ENCODE measurements around the gene ACTR3.

The ACTR3 gene

DNA sequence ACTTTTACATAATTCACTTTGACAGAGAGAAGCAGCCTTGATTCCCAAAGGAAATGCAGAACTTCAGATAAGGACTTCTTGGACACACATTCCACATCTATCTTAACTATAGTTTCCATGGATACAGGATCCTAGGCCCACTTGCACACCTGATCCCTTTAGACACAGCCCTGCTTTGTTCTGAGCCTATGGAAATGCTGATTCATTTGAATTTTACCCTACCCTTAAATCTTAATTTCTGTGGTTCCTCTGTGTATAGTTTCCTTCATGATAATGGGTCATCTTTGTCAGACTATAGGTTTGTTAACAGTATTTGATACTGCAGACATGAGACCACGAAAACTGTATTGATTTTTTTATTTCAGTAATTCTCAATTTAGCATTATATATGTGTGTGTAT, 77.4 kb downstream of the ACTR3 start:
- no peak for DNase-seq

DNA sequence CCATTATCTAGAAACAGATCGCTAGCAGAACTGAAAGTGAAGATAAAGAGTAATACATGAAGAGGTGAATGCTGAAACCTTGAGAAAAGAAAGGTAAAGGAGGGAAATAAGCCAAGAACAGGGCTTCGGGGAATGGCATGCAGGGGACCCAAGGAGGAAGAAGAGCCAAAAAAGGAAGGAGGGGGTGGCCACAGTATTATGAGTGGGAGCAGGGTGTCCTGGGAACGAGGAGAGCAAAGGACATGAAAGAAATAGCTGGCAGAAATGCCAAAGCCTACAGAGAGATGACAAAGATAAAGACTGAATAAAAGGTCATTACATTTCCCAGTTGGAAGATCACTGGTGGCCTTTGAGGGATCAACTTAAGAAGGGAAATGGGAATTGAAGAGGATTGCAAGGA, 82.9 kb downstream of the ACTR3 start:
- DNase-seq = no peak

DNA sequence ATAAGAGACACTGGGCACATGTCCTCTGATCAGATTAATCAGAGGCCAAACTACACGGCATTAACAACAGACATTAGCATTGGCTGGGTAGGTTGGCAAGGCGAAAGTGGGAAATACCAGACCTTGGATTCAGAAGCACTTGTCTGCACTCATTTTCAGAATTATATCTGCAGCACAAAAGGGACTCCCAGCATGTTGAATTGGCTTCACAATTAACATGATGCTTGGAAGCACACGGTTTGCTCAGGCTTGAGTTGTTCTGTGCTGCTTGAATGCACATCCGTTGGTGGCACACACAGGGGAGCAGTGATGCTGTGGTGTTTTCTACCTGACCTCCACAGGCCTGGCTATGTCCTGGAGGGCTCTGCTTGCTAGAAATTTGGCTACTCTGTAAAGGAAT, 83.9 kb downstream of the ACTR3 start:
- DNase-seq = no peak

DNA sequence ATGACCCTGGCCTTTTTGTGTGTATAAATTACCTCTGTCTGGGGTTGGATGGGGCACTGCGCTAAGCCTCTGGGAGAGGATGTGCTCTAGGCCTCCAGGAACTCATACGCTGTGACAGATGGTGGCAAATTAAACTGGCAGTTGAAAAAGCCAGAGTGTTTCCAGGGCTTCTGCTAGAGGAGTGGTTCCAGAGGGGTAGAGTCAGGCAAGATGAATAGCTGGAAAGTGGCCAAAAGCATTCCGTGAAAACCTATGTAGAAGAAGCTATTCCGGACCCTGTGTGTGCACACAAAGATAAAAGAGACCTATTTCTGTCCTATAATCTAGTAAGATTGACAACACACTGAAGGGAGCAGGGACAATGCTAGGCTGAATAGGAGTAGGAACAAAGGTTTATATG, 84.8 kb downstream of the ACTR3 start:
- no peak for DNase-seq

DNA sequence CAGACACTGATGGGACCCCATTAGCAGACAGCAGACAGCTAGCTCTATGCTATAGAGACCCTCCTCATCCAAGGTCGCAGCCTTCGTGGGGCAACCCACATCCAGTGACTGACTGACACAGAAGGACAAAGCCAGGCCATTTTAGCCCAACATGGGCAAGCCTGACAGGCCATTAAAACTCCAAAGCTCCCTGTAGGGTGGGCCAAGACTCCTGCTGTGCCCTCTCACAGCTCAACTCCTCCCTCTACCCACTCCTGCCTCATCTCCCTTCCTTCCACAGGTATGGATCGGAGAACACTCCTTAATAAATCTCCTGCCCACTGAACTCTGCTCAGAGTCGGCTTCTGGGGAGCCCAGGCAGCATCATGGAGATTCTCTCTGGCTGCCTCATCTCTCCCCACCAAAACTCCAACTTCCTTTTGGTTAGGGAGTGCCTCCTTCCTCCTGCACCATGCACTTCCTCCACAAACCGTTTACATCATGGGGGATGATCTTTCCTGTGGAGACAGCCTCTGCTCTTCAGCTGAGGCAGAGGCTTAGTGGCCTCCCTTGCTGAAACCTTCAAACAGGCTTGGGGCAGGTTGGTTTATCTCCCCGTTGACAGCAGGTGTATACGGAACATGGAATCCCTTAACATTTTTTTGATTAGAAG, 86.5 kb downstream of the ACTR3 start:
- no peak for DNase-seq

DNA sequence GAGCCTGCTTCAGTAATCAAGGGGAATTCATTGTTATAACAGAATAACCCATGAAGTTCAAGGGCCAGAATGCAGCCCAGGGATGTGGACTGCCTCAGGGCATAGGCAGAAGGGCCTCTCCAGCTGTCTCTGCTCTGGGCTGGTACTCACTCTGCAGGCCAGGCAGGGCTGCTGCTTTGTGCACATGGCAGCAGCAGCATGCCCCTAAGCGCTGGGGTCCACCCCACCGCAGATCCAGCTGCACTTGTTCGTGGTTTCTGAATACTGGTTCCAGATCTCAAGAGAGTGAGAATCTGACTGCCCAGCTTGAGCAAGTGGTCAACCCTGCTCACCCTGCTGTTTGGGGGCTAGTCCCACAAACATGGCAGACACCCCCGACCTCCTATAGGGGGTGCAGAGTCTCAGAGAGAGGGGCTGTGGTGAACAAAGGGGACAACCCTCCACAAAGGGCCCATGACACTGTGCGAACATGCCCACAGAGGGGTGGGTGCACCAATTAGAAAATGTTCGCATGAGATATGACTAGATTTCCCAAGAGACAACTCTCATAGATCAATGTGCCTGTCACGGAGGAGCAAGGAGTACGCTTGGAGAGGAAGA, 87.3 kb downstream of the ACTR3 start:
- no peak for DNase-seq

DNA sequence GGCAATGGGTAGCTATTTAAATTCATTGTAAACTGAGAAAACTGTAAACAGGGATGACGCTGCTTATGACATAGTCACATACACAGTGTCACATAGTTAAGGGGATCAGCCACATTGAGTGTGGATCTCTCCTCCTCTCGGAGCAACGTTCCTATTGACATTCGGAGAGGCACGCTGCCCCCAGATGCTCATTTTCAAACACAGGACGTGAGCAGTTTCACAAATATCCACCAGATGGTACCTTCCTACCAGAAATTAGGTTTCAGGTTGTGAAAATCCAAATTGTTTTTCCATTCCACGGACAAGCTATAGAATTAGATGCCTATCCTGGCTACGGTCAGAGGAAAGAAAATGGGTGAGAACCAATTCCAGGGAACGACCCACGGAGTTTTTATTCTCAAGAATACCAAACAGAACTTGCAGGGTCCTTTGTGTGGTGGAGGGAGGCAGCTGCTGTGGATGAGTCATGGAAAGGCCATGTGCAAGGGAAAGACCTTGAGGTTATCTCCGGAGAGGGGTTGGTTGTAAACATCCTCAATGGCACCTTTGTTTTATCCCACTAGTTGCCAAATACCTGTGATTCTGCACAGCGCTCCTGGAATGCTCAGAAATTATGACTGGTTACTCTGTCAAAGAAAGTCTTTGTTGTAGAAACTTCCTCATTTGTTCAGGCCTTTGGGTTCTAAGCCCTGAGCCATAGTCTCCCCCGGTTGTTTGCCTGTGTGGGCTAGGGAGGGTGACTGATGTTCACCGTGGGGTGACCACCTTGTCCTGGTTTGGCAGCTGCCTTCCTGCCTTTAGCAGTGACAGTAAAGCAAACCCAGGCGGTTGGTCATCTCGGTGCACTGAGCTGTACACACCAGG, 88.0 kb downstream of the ACTR3 start:
- peak; percentile 31 for DNase-seq

DNA sequence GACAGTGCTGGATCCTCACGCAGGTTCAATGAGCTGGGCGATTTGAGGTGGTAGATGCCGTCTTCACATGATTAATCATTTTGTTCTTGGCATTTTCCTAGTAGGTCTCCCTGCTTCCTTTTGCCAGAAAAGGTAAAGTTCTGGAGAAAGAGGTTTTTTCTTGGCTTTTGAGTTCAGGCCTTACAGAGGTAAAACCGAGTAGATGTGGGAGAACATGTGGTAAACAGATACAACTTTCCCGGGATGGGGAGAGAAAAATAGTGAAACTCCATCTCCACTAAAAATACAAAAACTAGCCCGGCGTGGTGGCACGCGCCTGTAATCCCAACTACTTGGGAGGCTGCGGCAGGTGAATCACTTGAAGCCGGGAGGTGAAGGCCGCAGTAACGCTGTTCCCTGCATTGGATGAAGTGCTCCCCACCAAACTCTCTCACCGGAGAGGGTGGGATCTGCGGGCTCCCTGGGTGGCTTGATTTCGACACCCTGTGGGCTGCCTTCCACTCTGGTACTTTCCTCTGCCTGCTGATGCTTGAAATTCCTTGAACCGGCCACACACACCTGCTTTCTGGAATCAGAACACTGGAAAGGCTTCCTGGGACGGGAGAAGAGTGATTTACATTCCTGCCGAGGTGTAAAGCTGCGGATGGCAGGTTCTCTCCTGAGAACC, 88.8 kb downstream of the ACTR3 start:
- DNase-seq = no peak

DNA sequence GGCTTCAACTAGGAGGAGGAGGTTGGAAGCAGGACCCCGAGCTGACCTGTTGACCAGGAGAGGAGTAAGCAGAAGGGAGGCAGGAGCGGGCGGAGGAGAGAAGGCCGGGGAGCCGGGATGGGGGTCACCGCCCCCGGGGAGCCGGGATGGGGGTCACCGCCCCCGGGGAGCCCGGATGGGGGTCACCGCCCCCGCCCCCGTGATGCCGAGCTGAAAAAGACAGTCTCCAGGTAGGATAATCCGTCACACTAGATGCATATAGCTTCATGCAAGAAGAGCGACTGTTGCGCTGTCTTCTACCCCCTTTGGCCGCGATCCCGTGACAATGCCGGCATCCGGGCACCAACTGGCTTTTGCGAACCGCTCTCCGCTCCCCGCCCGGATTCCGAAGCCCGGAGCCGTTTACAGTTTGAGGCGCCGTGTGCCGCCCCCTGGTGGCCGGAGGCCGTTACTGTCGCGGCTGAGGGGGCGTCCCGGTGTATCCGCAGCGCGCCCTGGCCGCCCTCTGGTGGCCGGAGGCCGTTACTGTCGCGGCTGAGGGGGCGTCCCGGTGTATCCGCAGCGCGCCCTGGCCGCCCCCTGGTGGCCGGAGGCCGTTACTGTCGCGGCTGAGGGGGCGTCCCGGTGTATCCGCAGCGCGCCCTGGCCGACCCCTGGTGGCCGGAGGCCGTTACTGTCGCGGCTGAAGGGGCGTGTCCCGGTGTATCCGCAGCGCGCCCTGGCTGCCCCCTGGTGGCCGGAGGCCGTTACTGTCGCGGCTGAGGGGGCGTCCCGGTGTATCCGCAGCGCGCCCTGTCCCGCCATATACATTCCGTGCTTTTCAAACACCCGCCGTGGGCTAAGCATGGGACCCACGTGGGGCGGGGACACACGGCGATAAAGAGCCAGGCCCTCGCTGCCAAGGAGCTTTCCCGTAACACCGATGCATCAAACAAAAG, 89.6 kb downstream of the ACTR3 start:
- no peak for DNase-seq

DNA sequence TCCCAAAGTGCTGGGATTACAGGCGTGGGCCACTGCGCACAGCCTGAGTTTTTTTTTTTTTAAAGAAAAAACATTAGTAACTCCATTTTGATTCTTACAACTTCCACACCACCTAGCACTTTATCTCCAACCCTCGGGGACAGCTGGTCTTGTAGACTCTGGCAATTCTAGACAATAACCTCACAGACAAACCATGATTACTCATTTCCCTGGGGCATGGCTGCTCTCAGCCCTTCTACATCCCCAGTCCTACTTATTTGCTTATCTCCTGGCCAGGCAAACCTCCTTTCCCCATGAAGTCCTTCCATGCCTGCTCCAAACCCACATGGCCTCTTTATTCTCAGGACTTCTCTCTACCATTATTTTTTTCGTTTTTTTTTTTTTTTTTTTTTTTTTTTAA, 91.1 kb downstream of the ACTR3 start:
- DNase-seq = no peak

DNA sequence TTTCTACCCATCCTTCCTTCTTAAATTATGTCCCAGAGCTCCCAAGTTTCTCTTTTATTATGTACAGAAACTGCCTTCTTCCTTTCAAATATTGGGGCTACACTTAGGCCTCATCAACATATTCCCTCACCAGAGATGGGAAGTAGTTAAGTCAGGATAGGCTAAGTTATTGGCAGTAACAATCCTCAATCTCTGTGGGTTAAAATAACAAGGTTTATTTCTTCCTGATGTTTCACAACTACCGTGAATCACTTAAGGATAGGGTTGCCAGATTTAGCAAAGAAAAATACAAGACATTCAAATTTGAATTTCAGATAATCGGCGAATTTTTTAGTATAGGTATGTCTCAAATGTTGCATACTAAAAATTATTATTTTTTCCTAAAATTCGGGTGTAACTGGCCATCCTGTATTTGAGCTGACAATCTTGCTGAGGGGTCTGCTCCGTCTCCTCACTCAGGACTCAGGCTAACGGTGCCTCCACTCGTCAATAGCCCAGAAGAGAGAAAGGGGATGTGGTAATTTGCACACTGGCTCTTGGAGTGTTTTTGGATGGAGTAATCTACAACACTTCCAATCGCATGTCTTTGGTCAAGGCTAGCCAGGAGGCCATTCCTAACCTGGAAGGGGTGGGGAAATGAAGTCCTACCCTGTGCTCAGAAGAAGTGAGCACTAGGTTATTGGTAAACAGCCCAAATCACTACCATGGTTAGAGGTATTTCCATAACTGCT, 91.7 kb downstream of the ACTR3 start:
- no peak for DNase-seq

DNA sequence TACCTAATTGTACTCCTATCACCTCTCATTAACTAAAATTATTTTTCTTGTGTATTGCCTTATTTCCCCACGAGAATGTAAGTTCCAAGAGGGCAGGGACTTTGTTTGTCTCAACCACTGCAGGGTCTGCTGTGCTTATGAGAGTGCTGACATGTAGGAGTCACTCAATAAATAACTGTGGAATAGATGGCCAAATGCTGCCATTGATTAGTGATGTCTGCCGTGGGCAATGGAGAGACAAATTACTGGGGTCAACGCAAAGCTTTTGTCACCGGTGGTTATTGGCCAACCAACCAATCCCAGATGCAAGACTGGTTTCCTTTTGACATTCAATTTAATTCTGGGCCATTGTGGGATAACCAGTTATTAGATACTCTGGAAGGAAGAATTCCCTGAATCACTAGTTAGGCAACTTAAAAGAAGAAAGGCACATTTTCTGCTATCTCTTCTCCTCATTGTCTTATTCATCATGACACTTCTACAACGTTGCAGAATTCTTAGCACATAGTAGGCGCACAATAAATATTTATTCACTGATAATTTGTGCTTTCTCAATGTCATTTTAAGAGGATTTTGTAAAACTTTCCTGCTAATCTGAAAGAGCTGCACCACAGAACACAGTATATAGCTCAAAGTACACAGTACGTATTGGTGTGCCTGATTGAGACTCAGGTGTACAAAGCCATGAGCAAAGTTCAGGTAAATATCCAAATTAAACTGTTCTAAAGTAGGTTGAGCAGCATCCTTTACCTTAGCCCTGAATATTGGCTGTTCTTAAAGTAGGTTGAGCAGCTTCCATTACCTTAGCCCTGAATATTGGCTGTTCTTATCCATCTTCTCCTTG, 95.9 kb downstream of the ACTR3 start:
- no peak for DNase-seq

DNA sequence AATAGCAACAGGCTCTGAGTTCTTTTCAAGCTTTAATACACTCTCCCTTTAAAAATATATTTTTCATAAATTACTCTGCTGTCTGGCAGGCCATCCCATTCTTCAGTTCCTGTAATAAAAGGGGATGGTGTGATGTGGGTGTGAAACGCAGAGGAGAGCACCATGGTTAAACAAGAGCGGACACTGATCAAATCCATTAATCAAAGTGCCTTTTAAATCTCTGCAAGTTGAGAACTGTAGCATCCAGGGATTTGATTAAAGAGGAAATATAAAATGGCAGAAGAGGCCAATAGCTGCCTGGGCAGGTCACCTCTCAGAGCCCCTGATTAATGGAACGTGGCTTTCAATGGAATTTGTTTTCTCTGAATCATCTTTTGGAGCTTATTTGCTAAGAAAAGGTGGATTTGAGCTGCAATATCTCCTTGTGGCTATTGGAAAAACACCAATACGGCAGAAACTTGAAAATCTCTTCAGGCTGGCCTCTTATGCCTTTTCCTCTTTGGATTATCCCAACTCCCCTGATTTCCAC, 96.9 kb downstream of the ACTR3 start:
- DNase-seq = no peak

DNA sequence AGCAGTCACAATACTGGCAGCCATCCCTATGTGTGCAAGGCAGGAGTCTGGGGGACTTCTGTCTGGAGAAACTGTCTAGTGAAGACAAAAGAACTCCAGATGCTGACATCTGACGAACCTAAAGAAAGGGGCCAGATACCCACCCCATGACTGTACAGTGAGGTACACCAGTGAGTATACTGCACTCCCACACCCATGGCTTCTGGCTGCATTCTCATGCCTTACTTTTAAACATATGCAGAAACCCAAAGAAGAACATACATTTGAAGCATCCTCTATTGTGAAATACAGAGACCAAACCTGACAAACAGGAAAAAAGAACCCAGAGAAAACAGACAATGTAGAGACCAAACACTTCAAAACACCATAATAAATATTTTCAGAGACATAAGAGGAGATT, 102.2 kb downstream of the ACTR3 start:
- DNase-seq = no peak

DNA sequence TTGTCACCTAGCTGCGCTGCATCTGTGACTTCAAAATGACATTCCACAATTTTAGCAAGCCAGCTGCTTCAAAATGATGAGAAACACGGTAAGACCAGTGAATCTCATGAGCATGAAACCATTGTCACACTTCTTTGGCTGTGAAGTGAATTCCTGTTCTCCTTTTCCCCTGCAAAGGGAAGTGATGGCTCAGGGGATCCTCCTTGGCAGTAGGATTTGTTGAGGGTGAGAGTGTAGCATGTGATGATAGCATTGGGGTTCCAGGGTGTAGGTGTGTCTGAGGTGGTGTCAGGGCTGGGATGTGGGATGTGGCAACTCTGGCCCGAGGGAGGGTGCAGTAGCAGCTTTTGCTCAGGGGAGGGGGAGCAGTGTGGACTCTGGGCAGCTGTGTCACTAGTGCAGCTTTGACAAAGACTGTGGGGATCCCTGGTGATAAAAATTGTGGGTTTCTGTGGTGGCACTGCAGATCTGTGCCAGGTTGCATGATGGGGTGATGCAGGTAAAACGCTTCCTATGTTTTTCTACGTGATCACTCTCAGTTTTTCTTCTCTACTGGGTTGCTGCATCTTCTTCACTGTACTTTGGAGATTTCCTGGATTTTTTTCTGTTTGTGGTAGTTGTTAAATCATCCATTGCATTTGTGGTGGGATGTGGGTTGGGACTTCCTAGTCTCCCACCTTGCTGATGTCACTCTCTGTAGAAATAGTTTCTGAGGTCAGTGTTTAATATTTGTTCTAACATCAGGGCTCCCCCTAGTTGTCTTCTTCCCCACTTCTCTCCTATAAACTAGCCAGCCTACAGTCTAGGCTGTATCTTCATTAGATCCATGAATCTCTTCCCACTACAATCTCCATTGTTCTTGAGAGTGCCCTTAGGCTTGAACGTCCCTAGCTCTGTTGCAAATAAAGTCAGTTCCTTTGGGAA, 107.0 kb downstream of the ACTR3 start:
- no peak for DNase-seq

DNA sequence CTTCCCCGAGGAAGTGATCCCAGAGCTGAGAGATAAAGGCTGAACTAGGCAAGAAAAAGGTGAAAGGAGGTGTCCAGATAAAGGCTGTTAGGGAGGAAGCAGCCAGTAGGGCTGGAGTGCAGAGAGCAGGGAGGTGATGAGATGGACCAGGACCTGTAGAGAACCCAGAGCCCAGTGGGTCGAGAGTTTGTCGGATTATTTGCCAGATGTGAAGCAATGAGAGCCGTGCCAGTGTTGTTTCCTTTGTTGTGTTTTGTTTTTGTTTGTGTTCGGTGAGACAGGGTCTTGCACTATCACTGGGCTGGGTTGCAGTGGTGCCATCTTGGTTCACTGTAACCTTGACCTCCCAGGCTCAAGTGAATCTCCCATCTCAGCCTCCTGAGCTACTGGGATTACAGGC, 111.3 kb downstream of the ACTR3 start:
- no peak for DNase-seq

DNA sequence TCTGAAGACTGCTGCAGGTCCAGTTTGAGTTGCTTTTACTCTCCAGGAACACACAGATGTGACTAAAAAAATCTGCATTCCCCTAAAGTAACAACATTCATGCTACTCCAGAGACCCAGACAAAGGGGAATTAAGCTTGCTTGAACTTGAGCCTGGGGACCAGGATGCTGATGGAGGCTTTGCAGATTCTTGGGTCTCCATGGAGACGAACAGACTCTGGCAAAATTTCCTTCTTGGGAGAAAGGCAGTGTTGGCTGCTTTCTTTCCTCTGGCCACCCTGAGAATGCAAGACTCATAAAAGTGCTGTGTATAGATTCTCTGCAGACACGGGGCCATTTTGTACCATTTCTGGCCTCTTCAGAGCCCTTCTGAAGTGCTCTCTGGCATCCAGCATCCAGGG, 112.0 kb downstream of the ACTR3 start:
- no peak for DNase-seq

DNA sequence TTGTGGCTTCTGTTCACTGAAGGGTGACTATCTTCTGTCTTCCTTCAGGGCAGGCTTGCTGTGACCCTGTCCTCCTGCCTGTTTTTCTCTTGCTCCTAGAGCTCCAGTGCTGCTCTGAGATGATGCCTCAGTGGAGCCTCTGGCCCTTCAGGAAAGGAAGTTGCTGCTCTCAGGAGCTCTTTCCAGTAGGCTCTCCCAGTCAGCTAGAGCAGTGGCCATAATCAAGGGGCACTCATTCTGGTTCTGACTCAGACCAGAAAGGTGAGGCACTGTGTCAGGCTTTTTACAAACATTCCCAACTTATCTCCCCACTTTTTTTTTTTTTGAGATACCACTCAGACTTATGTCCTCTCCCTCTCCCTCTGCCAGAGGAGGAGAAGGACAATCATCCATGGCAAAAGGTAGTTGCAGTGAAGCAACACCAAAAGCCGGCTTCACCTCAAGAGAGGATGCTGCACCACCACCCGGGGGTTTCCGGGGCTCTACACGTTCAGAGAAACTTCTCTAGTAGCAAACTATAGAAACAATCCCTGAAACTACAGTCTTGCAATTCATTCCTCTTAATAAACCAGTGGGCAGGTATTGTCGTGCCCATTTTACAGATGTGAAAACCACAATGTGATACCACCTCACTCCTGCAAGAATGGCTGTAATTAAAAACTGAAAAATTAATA, 115.4 kb downstream of the ACTR3 start:
- DNase-seq = no peak

DNA sequence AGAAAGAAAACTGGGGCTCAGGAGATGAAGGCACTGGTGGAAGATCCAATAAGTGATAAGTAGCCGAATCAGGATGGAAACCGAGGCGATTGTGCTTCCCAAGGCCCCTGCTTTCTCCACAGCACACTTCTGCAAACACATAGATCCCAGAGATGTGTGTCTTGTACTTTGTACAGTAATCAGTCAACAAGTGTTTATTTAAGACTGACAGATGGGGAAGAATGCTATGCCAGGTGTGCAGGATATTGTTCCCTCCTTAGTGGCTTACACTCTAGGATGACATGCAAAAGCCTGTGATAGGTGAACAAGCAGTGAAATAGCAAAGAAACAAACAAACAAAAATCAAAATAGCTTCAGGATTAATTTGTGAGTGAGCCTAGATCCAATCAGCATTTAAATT, 116.6 kb downstream of the ACTR3 start:
- peak; percentile 70 for DNase-seq
